HEK293 (cell line): Measurements from ENCODE around the gene DST.

Experiments used
- CTCF ChIA-PET: fragments of 350-600 bp; formaldehyde crosslinking; extraction: SDS; loops from one replicate; lab custom pipeline; 2021; ENCODE audit warnings: antibody characterized with exemption; lab: Yijun Ruan, JAX
- POLR2A ChIA-PET: fragments of 300-600 bp; formaldehyde crosslinking; extraction: SDS; loops from one replicate; lab custom pipeline; 2020; ENCODE audit warnings: antibody characterized with exemption, inconsistent platforms; lab: Yijun Ruan, JAX
- H3K27ac ChIP-seq: fragments of 200-500 bp; sonication (Bioruptor generic); 2 replicates; pipeline ENCODE4 v1.5.1; 2014; ENCODE audit warnings: low read depth, low read length, control low read depth, inconsistent platforms; ENCODE audit errors: extremely low read depth
- H3K36me3 ChIP-seq, 2 experiments: fragments of 200-500 bp in 1 of 2; sonication (Bioruptor generic) in 1 of 2; 1 replicate in 1 of 2; 2 replicates in 1 of 2; pipeline ENCODE4 v1.5.1; 2014 to 2017; ENCODE audit warnings: inconsistent platforms in 2 of 2, low read length in 2 of 2; ENCODE audit not compliant: control insufficient read depth in 2 of 2, insufficient read depth in 1 of 2
- H3K4me1 ChIP-seq: fragments of 200-500 bp; sonication (Bioruptor generic); 2 replicates; pipeline ENCODE4 v1.5.1; 2014; ENCODE audit warnings: mild to moderate bottlenecking, low read length, inconsistent platforms; ENCODE audit not compliant: control insufficient read depth, insufficient read depth
- H3K4me3 ChIP-seq: 2 replicates; pipeline ENCODE4 v1.5.1; 2011; ENCODE audit warnings: low read depth, mild to moderate bottlenecking, control low read depth, low read length, moderate library complexity
- H3K9me3 ChIP-seq: fragments of 200-500 bp; sonication (Bioruptor generic); 2 replicates; pipeline ENCODE4 v1.5.1; 2014; ENCODE audit warnings: low read depth, low read length, inconsistent platforms; ENCODE audit not compliant: control insufficient read depth, insufficient read depth
- PRDM1 ChIP-seq: fragments of 450-650 bp; formaldehyde crosslinking; IDR thresholded peaks from 2 replicates; pipeline ENCODE4; 2016; ENCODE audit warnings: missing biosample characterization, missing genetic modification characterization
- YY1 ChIP-seq: fragments of 450-650 bp; formaldehyde crosslinking; IDR thresholded peaks from 2 replicates; pipeline ENCODE4 v1.5.1; 2018; ENCODE audit warnings: missing biosample characterization, missing genetic modification characterization
- YY2 ChIP-seq: fragments of 450-650 bp; formaldehyde crosslinking; IDR thresholded peaks from 2 replicates; pipeline ENCODE4 v1.5.1; 2016; ENCODE audit warnings: missing biosample characterization, missing genetic modification characterization
- ZBTB10 ChIP-seq: fragments of 450-650 bp; formaldehyde crosslinking; IDR thresholded peaks from 2 replicates; pipeline ENCODE4 v1.5.1; 2016; ENCODE audit warnings: missing biosample characterization, missing genetic modification characterization
- ZBTB17 ChIP-seq: fragments of 450-650 bp; formaldehyde crosslinking; IDR thresholded peaks from 2 replicates; pipeline ENCODE4 v1.5.1; 2016; ENCODE audit warnings: missing biosample characterization, missing genetic modification characterization
- ZFHX2 ChIP-seq: fragments of 450-650 bp; formaldehyde crosslinking; conservative IDR thresholded peaks from 2 replicates; pipeline ENCODE4 v1.5.1; 2016; ENCODE audit warnings: missing biosample characterization, missing genetic modification characterization
- ZNF155 ChIP-seq: fragments of 450-650 bp; formaldehyde crosslinking; IDR thresholded peaks from 2 replicates; pipeline ENCODE4 v1.5.1; 2016; ENCODE audit warnings: missing biosample characterization, missing genetic modification characterization
- ZNF2 ChIP-seq: fragments of 450-650 bp; formaldehyde crosslinking; IDR thresholded peaks from 2 replicates; pipeline ENCODE4 v1.5.1; 2016; ENCODE audit warnings: missing biosample characterization, missing genetic modification characterization
- ZNF366 ChIP-seq: fragments of 450-650 bp; formaldehyde crosslinking; conservative IDR thresholded peaks from 2 replicates; pipeline ENCODE4 v1.5.1; 2016; ENCODE audit warnings: missing biosample characterization, missing genetic modification characterization
- ZNF394 ChIP-seq: fragments of 450-650 bp; formaldehyde crosslinking; IDR thresholded peaks from 2 replicates; pipeline ENCODE4 v1.5.1; 2016; ENCODE audit warnings: missing biosample characterization, missing genetic modification characterization, mild to moderate bottlenecking, moderate library complexity, borderline replicate concordance
- ZNF530 ChIP-seq: fragments of 450-650 bp; formaldehyde crosslinking; IDR thresholded peaks from 2 replicates; pipeline ENCODE4 v1.5.1; 2016; ENCODE audit warnings: low read depth, missing biosample characterization, missing genetic modification characterization
- ZNF561 ChIP-seq: fragments of 450-650 bp; IDR thresholded peaks from 2 replicates; pipeline ENCODE4 v1.5.1; 2018; ENCODE audit warnings: missing biosample characterization, missing genetic modification characterization, borderline replicate concordance
- ZNF596 ChIP-seq: fragments of 450-650 bp; IDR thresholded peaks from 2 replicates; pipeline ENCODE4 v1.5.0; 2018; ENCODE audit warnings: missing biosample characterization, mild to moderate bottlenecking, missing genetic modification characterization, moderate library complexity
- ZNF621 ChIP-seq: fragments of 450-650 bp; formaldehyde crosslinking; IDR thresholded peaks from 2 replicates; pipeline ENCODE4 v1.5.1; 2017; ENCODE audit warnings: missing biosample characterization, missing genetic modification characterization
- ZNF658 ChIP-seq: fragments of 450-650 bp; formaldehyde crosslinking; IDR thresholded peaks from 2 replicates; pipeline ENCODE4; 2016; ENCODE audit warnings: missing biosample characterization, missing genetic modification characterization
- ZSCAN18 ChIP-seq: fragments of 450-650 bp; formaldehyde crosslinking; IDR thresholded peaks from 2 replicates; pipeline ENCODE4 v1.5.1; 2016; ENCODE audit warnings: missing biosample characterization, missing genetic modification characterization
- ZSCAN23 ChIP-seq: fragments of 450-650 bp; formaldehyde crosslinking; IDR thresholded peaks from 2 replicates; pipeline ENCODE4 v1.5.1; 2016; ENCODE audit warnings: missing biosample characterization, missing genetic modification characterization
- TF ChIP-seq, protein P1 (sequence below): fragments of 450-650 bp; formaldehyde crosslinking; IDR thresholded peaks from 2 replicates; pipeline ENCODE4 v1.5.0; 2017; ENCODE audit warnings: missing biosample characterization, missing genetic modification characterization, borderline replicate concordance
- TF ChIP-seq, protein P2 (sequence below): fragments of 450-650 bp; formaldehyde crosslinking; IDR thresholded peaks from 2 replicates; pipeline ENCODE4 v1.5.1; 2017; ENCODE audit warnings: missing biosample characterization, missing genetic modification characterization
- TF ChIP-seq, protein P3 (sequence below): fragments of 450-650 bp; formaldehyde crosslinking; IDR thresholded peaks from 2 replicates; pipeline ENCODE4 v1.5.1; 2016; ENCODE audit warnings: missing biosample characterization, missing genetic modification characterization
- TF ChIP-seq, protein P4 (sequence below): fragments of 450-650 bp; formaldehyde crosslinking; IDR thresholded peaks from 2 replicates; pipeline ENCODE4 v1.5.1; 2017; ENCODE audit warnings: missing biosample characterization, missing genetic modification characterization

Gene DST

GRCh38 chr6:56514395-56514794 is 128.3 kb downstream of the DST start (continued):
- TF ChIP-seq ZNF366 (tag by site-specific recombination) (peak; percentile 77), ZFHX2 (peak; percentile 56; the same call in 1 of the 2 replicates), ZNF394 (tag by site-specific recombination) (no peak), YY1 (tag by site-specific recombination) (no peak), ZNF658 (tag by site-specific recombination) (no peak), ZBTB17 (tag by site-specific recombination) (peak; percentile 56; the same call in 1 of the 2 replicates), ZNF2 (0 out of 2 replicates have a peak, but pooled peaks have one; percentile 27), ZSCAN18 (tag by site-specific recombination) (0 out of 2 replicates have a peak, but pooled peaks have one; percentile 21), YY2 (tag by site-specific recombination) (peak; percentile 19; the same call in 1 of the 2 replicates), ZNF621 (tag by site-specific recombination) (peak; percentile 57; the same call in 1 of the 2 replicates), ZSCAN23 (tag by site-specific recombination) (no peak), PRDM1 (tag by site-specific recombination) (peak; percentile 65; the same call in 1 of the 2 replicates)
- TF ChIP-seq, protein P1, sequence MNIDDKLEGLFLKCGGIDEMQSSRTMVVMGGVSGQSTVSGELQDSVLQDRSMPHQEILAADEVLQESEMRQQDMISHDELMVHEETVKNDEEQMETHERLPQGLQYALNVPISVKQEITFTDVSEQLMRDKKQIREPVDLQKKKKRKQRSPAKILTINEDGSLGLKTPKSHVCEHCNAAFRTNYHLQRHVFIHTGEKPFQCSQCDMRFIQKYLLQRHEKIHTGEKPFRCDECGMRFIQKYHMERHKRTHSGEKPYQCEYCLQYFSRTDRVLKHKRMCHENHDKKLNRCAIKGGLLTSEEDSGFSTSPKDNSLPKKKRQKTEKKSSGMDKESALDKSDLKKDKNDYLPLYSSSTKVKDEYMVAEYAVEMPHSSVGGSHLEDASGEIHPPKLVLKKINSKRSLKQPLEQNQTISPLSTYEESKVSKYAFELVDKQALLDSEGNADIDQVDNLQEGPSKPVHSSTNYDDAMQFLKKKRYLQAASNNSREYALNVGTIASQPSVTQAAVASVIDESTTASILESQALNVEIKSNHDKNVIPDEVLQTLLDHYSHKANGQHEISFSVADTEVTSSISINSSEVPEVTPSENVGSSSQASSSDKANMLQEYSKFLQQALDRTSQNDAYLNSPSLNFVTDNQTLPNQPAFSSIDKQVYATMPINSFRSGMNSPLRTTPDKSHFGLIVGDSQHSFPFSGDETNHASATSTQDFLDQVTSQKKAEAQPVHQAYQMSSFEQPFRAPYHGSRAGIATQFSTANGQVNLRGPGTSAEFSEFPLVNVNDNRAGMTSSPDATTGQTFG (tag by site-specific recombination), result peak; percentile 81; the same call in 1 of the 2 replicates
- TF ChIP-seq, protein P2, sequence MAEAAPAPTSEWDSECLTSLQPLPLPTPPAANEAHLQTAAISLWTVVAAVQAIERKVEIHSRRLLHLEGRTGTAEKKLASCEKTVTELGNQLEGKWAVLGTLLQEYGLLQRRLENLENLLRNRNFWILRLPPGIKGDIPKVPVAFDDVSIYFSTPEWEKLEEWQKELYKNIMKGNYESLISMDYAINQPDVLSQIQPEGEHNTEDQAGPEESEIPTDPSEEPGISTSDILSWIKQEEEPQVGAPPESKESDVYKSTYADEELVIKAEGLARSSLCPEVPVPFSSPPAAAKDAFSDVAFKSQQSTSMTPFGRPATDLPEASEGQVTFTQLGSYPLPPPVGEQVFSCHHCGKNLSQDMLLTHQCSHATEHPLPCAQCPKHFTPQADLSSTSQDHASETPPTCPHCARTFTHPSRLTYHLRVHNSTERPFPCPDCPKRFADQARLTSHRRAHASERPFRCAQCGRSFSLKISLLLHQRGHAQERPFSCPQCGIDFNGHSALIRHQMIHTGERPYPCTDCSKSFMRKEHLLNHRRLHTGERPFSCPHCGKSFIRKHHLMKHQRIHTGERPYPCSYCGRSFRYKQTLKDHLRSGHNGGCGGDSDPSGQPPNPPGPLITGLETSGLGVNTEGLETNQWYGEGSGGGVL (tag by site-specific recombination), result peak; percentile 92
- TF ChIP-seq, protein P3, sequence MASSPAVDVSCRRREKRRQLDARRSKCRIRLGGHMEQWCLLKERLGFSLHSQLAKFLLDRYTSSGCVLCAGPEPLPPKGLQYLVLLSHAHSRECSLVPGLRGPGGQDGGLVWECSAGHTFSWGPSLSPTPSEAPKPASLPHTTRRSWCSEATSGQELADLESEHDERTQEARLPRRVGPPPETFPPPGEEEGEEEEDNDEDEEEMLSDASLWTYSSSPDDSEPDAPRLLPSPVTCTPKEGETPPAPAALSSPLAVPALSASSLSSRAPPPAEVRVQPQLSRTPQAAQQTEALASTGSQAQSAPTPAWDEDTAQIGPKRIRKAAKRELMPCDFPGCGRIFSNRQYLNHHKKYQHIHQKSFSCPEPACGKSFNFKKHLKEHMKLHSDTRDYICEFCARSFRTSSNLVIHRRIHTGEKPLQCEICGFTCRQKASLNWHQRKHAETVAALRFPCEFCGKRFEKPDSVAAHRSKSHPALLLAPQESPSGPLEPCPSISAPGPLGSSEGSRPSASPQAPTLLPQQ (tag by site-specific recombination), result peak; percentile 54; the same call in 1 of the 2 replicates
- TF ChIP-seq, protein P4, sequence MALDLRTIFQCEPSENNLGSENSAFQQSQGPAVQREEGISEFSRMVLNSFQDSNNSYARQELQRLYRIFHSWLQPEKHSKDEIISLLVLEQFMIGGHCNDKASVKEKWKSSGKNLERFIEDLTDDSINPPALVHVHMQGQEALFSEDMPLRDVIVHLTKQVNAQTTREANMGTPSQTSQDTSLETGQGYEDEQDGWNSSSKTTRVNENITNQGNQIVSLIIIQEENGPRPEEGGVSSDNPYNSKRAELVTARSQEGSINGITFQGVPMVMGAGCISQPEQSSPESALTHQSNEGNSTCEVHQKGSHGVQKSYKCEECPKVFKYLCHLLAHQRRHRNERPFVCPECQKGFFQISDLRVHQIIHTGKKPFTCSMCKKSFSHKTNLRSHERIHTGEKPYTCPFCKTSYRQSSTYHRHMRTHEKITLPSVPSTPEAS (tag by site-specific recombination), result peak; percentile 91
- TF ChIP-seq, all 188 proteins: peak for 28

DNA sequence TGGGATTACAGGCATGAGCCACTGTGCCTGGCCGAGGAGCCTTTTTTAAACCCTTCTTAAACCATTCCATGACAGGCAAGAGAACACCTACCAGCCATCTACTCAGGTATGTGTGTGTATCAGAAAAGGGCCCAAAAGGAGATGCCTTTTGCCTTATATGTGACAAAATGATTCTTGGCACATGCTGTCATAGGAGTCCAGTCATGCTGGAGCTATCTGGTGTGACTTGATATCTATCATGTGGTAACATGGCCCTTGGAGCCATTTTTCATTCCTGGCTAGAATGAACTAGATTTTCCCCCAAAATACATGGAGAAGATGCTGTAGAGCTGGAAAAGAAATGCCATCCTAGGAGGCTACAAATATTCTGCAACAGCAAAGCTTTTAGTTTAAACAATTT is 129.1 kb downstream of the DST start:
- POLR2A ChIA-PET, result interaction anchor here (1.6 kb wide), 1 partner anchor 29 kb away, joined by 7 read pairs; no protein-coding TSS in a partner anchor
- TF ChIP-seq ZNF530 (tag by site-specific recombination) (no peak), ZNF155 (tag by site-specific recombination) (no peak), ZBTB10 (tag by site-specific recombination) (no peak), ZNF561 (no peak), ZNF596 (tag by site-specific recombination) (no peak)

More for the DNA sequence above, 129.1 kb downstream of the DST start:
- Histone ChIP-seq H3K9me3 (no peaks in the 10 kb centered on the region), H3K36me3 (peaks cover 25 to 42% of the 10 kb centered on the region in 2 experiments), H3K4me1 (peaks cover 10% of the 10 kb centered on the region; the same call in 1 of the 2 replicates), H3K27ac (no peak overlapping the region), H3K4me3 (no peak overlapping the region)
- CTCF ChIA-PET, result interaction anchor here (0.6 to 1.1 kb wide), 3 partner anchors 13 to 23 kb away, joined by 3 to 4 read pairs (median 3); no protein-coding TSS in a partner anchor
